Stimulated activated CD4-positive, alpha-beta T cell treated with anti-CD3 and anti-CD28 coated beads, Interleukin-15, amount 100 ng/mL, for 1 hour (primary cell): ENCODE measurements around the gene ZNF19.

ENCODE experiments used
- DNase-seq, 2 donors: peaks; one replicate each; pipeline ENCODE4 v3.0.0-alpha.2; 2020; ENCODE audit warnings: low read depth in 1 of 2, low spot score in 1 of 2

ZNF19 gene

DNA sequence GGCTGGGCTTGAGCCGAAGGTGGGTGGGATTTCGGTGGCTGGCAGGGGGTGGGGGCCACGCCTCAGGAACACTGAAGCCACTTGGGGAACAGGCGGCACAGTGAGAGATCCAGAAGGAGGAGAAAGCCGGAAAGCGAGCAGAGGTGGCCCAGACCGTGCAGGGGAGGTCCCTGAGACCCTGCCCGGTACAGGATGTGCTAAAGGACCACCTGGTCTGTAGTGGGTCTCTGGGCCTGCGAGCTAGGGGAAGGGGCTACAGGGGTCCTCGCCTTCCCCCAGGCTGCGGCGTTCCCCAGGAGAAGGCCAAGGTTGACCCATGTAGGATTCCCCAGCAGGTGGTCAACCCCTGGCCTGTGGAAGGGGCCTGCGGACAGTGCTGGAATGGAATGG, 47.1 kb downstream of the ZNF19 start, which contains the start of gene TLE7:
Gene TLE7 (minus strand): TSS at position 4 of the 390 bp plus-strand sequence. CDS start 8,730 bp downstream, outside the sequence.
- no peak for DNase-seq

DNA sequence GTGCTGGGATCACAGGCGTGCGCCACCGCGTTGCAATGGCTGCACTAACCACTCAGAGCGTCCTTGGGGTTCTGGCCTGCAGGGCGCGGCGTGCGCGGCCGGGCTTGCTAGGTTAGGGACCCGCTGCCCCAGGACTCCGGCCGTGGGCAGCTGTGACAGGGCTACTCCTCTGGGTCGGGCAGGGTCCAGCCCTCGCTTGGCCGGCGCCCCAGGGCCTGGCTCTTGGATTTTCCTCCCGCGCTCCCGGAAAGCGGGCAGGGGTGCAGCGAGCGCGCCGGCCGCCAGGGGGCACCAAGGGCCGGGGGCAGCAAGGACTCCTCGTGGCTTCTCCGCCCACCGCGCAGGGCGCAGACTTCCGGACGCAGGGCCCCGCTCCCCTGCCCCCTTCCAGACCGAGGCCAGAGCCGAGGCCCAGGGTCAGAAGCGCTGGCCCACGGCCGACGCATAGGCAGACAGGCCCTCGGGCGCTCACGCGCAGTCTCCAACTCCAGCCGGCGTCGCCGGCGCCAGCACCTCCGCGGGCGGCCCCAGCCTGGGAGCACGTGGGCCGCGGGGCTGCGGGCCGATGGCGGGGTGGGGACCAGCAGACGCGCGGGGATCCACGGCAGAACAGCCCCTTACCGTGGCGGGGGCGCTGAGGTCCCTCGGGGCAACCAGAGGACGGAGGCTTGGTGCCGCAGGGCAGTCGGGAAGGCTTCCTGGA, 47.6 kb downstream of the ZNF19 start:
- peak in 1 of 2 donors; percentile 17 for DNase-seq

DNA sequence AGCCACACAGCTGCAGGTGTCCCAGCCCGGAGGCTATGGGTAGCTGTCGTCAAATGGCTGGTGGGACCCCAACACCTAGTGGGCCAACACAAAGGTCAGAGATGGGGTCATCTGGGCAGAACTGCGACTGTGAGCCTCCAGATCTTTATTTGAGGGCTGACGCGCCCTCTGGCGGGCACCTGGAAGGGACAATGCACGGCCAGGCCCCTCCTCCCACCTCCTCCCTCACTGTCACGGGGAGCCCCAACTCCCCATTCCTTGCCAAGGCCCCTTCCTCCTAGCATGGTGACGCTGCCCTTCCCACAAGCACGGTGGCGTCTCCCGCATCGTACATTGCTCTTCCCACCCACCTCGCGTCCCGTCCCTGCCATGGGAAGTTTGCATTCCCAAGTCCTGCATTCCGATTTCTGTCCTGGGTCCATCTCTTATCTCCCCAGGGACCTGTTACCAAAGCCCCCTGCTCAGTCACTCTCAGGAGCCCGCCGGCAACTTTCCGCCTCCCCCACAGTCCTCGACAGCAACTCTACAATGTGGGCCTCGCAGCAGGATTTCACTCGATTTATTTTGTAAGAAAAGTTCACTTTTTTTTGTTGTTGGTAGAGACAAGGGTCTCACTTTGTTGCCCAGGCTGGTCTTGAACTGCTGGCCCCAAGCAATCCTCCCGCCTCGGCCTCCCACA, 48.3 kb downstream of the ZNF19 start:
- no peak for DNase-seq

GRCh38 chr16:71439523-71439922, 49.6 kb downstream of the ZNF19 start:
- DNase-seq: no peak

GRCh38 chr16:71436473-71436872, 52.7 kb downstream of the ZNF19 start:
- DNase-seq: no peak

- DNase-seq: no peak
These were observed 56.2 kb downstream of the ZNF19 start for GRCh38 chr16:71432906-71433305.

DNA sequence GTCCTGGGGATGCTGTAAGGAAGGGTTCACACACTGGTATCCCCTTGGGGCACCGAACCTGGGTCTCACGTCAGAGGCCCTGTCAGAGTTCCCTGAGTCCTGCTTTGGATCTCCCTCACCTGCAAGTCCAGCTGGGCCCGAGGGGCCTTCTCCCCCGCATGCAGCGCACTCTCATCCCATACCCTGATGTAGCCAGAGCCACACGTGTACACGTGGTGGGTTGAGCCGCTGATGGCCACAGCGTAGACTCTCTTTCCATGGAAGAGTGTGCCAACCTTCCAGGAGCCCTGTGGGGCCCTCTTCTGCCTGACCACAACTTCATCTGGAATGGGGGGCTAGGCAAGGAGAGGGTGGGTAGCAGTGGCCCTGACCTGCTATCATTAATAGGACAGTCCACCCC, 57.1 kb downstream of the ZNF19 start:
- no peak for DNase-seq

GRCh38 chr16:71431176-71431575, 57.9 kb downstream of the ZNF19 start:
- no peak for DNase-seq

DNA sequence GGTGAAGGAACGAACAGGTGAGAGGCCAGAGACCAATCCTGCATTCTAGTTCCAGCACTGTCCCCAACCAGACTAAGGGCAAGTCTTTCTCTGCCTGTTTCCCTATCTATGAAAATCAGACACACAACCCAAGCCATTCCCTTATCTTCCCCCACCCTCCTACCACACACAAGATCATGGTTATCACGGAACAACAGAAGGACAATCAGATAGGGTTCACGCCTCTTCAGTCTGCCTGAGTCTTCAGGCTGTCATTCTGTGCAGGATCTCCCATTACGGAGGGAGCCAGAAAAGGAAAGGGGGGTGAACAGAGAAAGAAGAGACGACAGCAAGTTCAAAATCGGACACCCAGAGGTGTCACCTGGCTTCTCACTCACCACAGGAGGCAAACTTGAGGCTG, 58.4 kb downstream of the ZNF19 start:
- no peak for DNase-seq

DNA sequence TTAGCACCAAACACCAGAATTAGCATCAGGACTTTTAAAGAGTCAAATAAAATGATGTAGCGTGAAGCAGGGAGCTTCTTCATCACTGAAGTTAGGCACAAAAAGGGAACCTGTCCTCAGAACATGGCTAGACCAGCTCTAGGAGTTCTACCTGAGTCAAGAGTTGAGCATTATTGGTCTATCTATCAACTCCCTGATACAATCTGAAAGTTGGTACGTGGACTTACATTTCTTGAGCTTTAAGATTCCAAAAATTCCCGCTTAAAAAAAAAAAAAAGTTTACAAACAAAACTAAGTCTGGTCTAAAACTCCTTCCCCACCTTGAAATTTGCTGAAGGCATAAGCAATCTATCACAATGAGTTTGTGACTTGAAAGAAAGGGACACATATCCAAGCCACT, 59.5 kb downstream of the ZNF19 start:
- no peak for DNase-seq

GRCh38 chr16:71428883-71429282, 60.2 kb downstream of the ZNF19 start:
- DNase-seq: no peak

- no peak for DNase-seq
These were observed 60.7 kb downstream of the ZNF19 start for GRCh38 chr16:71428385-71428784.

DNA sequence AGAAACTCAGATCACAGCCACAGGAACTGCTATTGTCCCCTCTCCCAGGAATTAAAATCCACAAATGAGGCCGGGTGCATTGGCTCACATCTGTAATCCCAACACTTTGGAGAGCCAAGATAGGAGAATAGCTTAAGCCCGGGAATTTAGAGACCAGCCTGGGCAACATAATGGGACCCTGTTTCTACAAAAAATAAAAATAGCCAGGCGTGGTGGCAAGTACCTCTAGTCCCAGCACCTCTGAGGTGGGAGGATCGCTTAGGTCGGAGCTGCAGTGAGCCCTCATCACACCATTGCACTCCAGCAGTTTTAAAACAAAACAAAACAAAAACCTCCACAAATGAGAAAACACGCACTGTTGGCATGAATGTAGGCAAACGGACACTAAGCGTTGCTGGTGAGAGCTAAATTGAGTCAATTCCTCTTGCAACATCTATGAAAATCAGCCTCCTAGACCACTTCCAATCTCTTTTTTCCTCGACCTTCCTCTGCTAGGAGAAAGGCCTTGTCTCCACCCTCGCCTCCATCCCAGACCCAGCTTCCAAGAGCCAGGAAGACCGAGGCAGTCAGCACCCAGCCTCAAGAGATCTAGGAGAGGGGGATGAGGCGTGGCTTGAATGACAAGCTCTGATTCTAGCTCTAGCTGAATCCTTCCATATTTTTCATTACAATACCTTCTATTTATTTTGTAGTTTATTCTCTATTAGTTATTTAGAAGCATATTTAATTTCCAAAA, 62.1 kb downstream of the ZNF19 start:
- DNase-seq: no peak

- no peak for DNase-seq
These were observed 62.9 kb downstream of the ZNF19 start for GRCh38 chr16:71426069-71426879.

DNA sequence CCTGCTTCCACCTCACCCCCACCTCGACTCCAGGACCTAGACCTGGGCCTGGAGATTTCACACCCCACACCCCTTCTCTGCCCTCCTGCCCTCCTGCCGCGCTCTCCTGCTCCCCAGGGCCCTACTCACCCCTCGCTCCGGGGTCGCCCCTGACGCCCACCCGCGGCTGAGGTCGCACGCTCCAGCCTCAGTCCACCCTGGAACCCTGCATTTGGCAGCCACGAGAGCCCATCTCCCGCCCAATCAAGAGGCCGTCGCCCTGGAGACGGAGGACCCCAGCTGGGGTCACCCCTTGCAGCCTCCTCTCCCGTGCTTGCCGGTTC, 63.4 kb downstream of the ZNF19 start:
- DNase-seq: no peak

DNA sequence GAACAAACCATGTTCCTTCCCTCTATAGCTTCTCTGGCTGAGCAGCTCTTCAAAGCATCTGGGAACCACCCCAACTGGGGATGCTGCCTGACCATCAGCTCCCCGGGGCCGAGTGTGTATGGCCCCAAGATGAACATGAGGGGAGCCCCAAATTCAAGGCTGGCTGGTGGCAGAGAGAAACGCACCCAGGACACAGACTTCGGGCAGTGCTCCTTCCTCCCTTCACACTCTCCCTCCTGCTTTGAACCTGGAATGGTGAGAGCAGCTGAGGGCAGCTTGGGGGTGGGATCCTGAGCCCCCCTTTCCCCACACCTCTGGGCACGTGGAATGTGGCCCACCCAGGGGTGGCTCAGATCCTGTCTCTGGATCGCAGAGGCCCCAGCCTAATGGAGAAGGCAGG, 64.5 kb downstream of the ZNF19 start:
- DNase-seq: no peak

GRCh38 chr16:71423865-71424264, 65.3 kb downstream of the ZNF19 start:
- DNase-seq: no peak
